NB4 (cell line): Measurements from ENCODE around the gene TRERF1.

ENCODE experiments used
- DNase-seq: peaks from one replicate; pipeline ENCODE4 v3.0.0; 2010; ENCODE audit warnings: low read depth
- H3K4me3 ChIP-seq: one replicate; pipeline ENCODE4 v1.5.1; 2011; ENCODE audit warnings: mild to moderate bottlenecking, low read depth, low read length, moderate library complexity
- CTCF ChIP-seq: IDR thresholded peaks from one replicate; pipeline ENCODE4 v1.5.1; 2012; ENCODE audit warnings: low read depth, low read length
- MAX ChIP-seq: IDR thresholded peaks from 2 replicates; pipeline ENCODE4 v1.6.1; 2011; ENCODE audit warnings: low read depth, low read length
- MYC ChIP-seq: IDR thresholded peaks from 2 replicates; pipeline ENCODE4 v1.6.1; 2011; ENCODE audit warnings: low read depth, low read length
- POLR2A ChIP-seq: IDR thresholded peaks from 2 replicates; pipeline ENCODE4 v1.6.1; 2011; ENCODE audit warnings: mild to moderate bottlenecking; ENCODE audit not compliant: insufficient read length; ENCODE audit errors: extremely low read depth

The TRERF1 gene

DNA sequence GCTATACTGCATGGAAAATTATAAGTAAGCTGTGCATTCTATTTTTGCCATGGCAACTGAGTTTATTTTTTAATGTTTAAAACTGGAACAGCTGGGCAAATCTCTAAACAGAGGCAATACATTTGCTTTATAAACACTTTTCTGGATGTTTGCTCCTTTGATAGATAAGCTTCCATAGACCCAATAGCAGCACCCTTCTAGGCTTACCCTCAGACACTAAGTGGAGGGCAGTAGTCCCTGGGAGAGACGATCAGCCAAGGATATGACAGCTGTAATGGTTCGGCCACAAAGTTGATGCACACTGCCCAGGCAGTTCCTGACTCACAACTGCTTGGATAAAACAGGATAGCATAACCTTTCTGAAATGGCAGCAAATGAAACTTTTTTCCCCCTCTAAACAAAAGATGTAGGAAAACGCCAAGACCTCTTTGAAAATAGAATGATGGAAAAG lies 225.5 kb downstream of the TRERF1 start:
- TF ChIP-seq CTCF (no peak), POLR2A (no peak)
- DNase-seq: no peak
- H3K4me3 ChIP-seq: no peak overlapping the region

DNA sequence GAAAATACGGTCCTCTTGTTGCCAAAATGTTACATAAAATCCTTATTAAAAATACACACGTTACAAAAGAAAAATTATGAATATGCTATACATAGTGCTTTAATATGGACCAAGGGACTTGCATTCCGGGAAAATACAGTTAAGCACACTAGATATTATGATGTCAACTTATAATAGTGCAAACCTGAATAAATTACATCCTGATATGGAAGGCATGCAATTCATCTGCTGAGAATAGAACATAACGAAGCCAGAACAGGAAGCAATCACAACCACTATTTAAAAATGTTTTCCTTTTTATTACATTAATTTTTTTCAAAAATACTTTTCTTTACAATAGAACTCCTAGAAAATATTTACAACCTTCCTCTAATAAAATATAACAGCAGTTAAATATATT lies 226.3 kb downstream of the TRERF1 start:
- no peak overlapping the region for H3K4me3 ChIP-seq
- TF ChIP-seq CTCF (no peak), MAX (no peak), POLR2A (no peak), MYC (no peak)
- DNase-seq: no peak

- no peak overlapping the region for H3K4me3 ChIP-seq
- TF ChIP-seq CTCF (no peak), MAX (no peak), POLR2A (no peak), MYC (no peak)
- no peak for DNase-seq
Measured at GRCh38 chr6:42225029-42225339, 226.7 kb downstream of the TRERF1 start.

DNA sequence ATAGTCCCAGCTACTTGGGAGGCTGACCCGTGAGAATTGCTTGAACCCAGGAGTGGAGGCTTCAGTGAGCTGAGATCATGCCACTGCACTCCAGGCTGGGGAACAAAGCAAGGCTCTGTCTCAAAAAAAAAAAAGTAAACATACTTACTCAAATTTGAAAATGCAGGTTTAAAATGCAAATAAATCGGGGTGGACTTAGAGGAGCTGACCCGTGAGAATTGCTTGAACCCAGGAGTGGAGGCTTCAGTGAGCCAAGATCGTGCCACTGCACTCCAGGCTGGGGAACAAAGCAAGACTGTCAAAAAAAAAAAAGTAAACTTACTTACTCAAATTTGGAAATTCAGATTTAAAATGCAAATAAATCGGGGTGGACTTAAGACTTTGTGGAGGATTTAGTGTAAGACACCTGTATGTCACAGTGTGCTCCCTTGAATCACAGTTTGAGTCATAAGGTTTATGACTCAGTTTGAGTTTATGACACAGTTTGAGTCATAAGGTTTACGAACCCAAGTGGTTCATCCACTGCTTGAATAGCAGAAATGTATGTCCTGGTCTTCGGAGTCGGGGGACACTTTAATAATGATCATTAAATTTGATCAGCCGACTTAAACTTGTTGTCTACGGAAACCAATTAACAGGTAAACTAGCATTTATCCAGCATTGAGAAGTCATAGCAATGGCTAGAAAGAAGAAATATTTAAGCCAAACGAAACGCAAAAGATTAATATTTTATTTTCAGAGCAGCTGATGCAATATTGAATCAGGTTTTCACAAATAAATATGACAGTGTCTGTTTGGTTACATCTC lies 227.3 kb downstream of the TRERF1 start:
- peak; percentile 69 for DNase-seq
- H3K4me3 ChIP-seq: no peak overlapping the region
- TF ChIP-seq POLR2A: no peak
- TF ChIP-seq MAX: no peak
- TF ChIP-seq MYC: no peak
- no peak for TF ChIP-seq CTCF

- no peak overlapping the region for H3K4me3 ChIP-seq
- DNase-seq: no peak
- TF ChIP-seq CTCF (no peak), MAX (no peak), MYC (no peak), POLR2A (no peak)
Measured at GRCh38 chr6:42222448-42222847, 229.3 kb downstream of the TRERF1 start.

- DNase-seq: no peak
- TF ChIP-seq MYC (no peak), POLR2A (no peak), CTCF (no peak), MAX (no peak)
Measured at GRCh38 chr6:42221546-42221945, 230.2 kb downstream of the TRERF1 start.

More at GRCh38 chr6:42221546-42221945, 230.2 kb downstream of the TRERF1 start:
- no peak overlapping the region for H3K4me3 ChIP-seq
